Lower leg skin (tissue), 3 donors: Measurements from ENCODE around the gene PSENEN.

Experiments used
- POLR2A ChIP-seq, 2 donors: fragments of 450-650 bp; IDR thresholded peaks; one replicate each; pipeline ENCODE4 v1.6.1; 2016 to 2017; ENCODE audit warnings: antibody characterized with exemption in 2 of 2, mild to moderate bottlenecking in 1 of 2, moderate library complexity in 1 of 2
- TF ChIP-seq, protein P1 (sequence below), 3 donors: fragments of 450-650 bp; IDR thresholded peaks; one replicate each; pipeline ENCODE4 v1.5.1; 2016; ENCODE audit warnings: antibody characterized with exemption in 3 of 3, mild to moderate bottlenecking in 3 of 3, moderate library complexity in 2 of 3

DNA sequence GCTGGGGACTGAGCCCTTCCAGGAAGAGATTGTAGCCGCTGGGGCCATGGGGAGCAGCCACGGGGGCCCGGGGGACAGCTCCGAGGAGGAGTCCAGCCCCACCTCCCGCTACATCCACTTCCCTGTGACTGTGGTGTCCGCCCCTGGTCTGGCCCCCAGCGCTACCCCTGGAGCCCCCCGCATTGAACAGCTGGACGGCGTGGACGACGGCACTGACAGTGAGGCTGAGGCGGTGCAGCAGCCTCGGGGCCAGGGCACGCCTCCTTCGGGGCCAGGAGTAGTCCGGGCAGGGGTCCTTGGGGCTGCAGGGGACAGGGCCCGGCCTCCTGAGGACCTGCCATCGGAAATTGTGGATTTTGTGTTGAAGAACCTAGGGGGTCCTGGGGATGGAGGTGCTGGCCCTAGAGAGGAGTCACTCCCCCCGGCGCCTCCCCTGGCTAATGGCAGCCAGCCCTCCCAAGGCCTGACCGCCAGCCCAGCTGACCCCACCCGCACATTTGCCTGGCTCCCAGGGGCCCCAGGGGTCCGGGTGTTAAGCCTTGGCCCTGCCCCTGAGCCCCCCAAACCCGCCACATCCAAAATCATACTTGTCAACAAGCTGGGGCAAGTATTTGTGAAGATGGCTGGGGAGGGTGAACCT, 12.8 kb upstream of the PSENEN start:
- TF ChIP-seq, protein P1, sequence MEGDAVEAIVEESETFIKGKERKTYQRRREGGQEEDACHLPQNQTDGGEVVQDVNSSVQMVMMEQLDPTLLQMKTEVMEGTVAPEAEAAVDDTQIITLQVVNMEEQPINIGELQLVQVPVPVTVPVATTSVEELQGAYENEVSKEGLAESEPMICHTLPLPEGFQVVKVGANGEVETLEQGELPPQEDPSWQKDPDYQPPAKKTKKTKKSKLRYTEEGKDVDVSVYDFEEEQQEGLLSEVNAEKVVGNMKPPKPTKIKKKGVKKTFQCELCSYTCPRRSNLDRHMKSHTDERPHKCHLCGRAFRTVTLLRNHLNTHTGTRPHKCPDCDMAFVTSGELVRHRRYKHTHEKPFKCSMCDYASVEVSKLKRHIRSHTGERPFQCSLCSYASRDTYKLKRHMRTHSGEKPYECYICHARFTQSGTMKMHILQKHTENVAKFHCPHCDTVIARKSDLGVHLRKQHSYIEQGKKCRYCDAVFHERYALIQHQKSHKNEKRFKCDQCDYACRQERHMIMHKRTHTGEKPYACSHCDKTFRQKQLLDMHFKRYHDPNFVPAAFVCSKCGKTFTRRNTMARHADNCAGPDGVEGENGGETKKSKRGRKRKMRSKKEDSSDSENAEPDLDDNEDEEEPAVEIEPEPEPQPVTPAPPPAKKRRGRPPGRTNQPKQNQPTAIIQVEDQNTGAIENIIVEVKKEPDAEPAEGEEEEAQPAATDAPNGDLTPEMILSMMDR (IDR thresholded peaks at IDR 0.05): no peak
- no peak for TF ChIP-seq POLR2A (IDR thresholded peaks at IDR 0.05)
